ENCODE results near the gene STPG4. TPM values are rescaled to one million over a fixed set of nuclear protein-coding genes. Genes with fewer than 3 reads are reported as not detected.

Gene STPG4
- total and polyA plus RNA-seq, 12 donors, result 0.06 to 0.45 (median 0.44) TPM; not detected in 9

DNA sequence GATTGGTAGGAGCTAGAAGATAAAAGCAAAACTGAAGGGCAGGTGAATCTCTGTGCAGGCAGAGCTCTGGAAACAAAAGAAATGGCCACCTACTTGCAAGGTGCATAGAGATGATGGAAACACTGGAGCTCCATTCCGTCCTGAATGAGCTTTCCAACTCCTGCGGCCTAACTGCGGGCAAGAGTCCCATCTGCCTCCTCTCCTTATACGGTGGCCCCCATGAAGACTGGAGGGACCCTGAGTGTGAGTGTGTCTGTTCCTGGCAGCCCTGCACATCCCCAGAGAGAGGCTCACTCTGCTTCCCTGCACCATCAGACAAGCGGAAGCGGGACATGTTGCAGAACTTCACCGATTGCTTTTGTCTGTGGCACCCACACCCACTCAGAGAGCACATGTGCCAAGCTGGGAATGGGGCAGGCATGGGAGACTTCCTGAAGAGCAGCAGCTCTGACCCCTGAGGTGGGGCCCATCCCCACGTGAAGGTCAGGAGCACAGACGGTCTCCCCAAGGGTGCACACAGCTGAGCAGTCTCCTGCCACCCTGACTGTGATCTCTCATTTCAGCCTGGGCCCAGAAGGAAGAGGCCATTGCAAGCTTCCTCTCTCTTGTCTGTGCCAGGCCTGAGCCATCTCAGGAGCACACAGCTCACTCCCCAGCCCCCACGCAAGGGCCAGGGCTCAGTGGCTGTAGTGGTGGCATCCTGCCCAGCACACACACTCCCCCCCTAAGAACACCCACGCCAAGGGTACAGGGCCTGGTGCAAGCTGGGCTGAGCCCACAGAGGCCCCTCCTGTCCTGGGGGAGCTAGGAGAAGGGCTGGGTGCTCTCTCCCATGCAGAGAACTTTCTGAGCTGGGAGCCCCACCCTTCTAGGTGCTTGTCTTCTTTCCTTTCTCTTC is 75.3 kb downstream of the STPG4 start:
- peaks cover 14 to 81% (median 52%) of the 10 kb centered on the region in 9 donors for H3K4me1 ChIP-seq
- no peak for TF ChIP-seq CTCF (IDR thresholded peaks at IDR 0.05)
- H3K27me3 ChIP-seq, result no peaks in the 10 kb centered on the region
- DNase-seq (no peak), ATAC-seq (peak; percentile 11 to 55 (median 18))
- H3K36me3 ChIP-seq, result no peaks in the 10 kb centered on the region
- intact Hi-C loops (cut with DNase I), result loop anchor here in 2 of 10 donors (10.0 kb wide), 2 partner anchors 85 to 195 kb away; no protein-coding TSS in a partner anchor
- no peaks in the 10 kb centered on the region for H3K9me3 ChIP-seq
- H3K4me3 ChIP-seq, result no peak overlapping the region
- H3K27ac ChIP-seq, result peak overlapping the region in 3 of 10 donors; percentile 40 to 66 (median 41)
- WGBS, 2 donors, result 55 to 65% methylated on average over 11 of the region's 11 CpGs

GRCh38 chr2:47078541-47079482 is 76.3 kb downstream of the STPG4 start:
- peaks cover 12 to 82% (median 46%) of the 10 kb centered on the region in 9 donors for H3K4me1 ChIP-seq
- WGBS, 2 donors, result 87 to 89% methylated on average over 17 of the region's 17 CpGs
- intact Hi-C loops (cut with DNase I), result loop anchor here in 1 of 10 donors (10.0 kb wide), 1 partner anchor 86 kb away; no protein-coding TSS in a partner anchor

DNA sequence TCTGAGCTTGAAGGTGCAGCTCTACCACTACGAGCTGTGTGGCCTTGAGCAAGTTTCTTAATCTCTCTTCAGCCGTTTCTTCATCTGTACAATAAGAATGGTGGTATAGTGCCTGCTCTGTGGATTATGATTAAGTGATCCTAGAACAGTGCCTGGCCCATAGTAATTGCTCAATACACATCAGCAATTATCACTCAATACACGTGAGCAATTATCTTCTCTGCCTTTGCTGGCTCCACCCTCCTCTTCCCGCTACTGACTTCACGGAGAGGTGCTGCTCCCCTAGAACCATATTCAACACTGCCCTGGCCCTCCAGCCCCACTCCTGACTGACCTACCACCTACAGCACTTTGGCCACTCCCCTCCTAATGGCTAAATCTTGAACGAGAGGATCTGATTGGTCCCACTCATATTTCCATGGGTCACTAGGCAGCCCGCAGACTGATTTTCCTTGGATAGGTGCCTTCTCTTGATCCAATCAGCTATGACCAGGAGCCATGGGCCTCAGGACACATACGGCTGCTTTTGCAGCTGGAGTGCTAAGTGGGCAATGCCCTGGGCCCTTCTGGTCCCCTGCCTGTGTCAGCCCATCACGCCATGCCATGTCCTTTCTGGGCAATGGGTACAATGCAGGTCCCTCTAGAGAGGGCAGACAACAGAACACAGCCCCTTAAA is 77.5 kb downstream of the STPG4 start:
- Histone ChIP-seq H3K4me3 (no peak overlapping the region), H3K36me3 (peaks cover 0 to 12% (median 0%) of the 10 kb centered on the region in 9 donors), H3K27me3 (no peaks in the 10 kb centered on the region), H3K4me1 (peaks cover 13 to 82% (median 50%) of the 10 kb centered on the region in 9 donors), H3K27ac (peak overlapping the region in 8 of 10 donors; percentile 21 to 96 (median 64)), H3K9me3 (no peaks in the 10 kb centered on the region)
- no peak for TF ChIP-seq CTCF (IDR thresholded peaks at IDR 0.05)
- no peak for ATAC-seq
- no peak for DNase-seq
- 92% methylated on average over 9 of the region's 9 CpGs for WGBS, 2 donors
- intact Hi-C loops (cut with DNase I), result loop anchor here in 1 of 10 donors (10.0 kb wide), 1 partner anchor 87 kb away; no protein-coding TSS in a partner anchor

More at GRCh38 chr2:47078541-47079482, 76.3 kb downstream of the STPG4 start:
- Histone ChIP-seq H3K36me3 (peaks cover 0 to 7% (median 0%) of the 10 kb centered on the region in 9 donors), H3K27me3 (no peaks in the 10 kb centered on the region), H3K27ac (peak overlapping the region in 3 of 10 donors; percentile 31 to 66 (median 31)), H3K9me3 (no peaks in the 10 kb centered on the region), H3K4me3 (no peak overlapping the region)
- peak in 1 of 8 donors; percentile 2 for ATAC-seq
- TF ChIP-seq CTCF (IDR thresholded peaks at IDR 0.05), result no peak
- no peak for DNase-seq

Measured in heart right ventricle (tissue), 16 donors.